Smooth muscle cell (in vitro differentiated cells): ENCODE measurements around the gene SURF2. TPM values are rescaled to one million over a fixed set of nuclear protein-coding genes. Genes with fewer than 3 reads are reported as not detected.

Experiments
- DNase-seq: peaks from one replicate; lab custom pipeline; 2025; ENCODE audit not compliant: unreplicated experiment; lab: John Stamatoyannopoulos, UW
- H2AFZ ChIP-seq: fragments of 200-600 bp; sonication (generic); 2 replicates; pipeline ENCODE4 v1.6.0; 2016; ENCODE audit warnings: antibody characterized with exemption, low read depth, mild to moderate bottlenecking
- H3F3A ChIP-seq: fragments of 200-600 bp; sonication (generic); 2 replicates; pipeline ENCODE4 v1.6.0; 2017; ENCODE audit warnings: antibody characterized with exemption, low read depth
- H3K27ac ChIP-seq: fragments of 200-600 bp; sonication (generic); 2 replicates; pipeline ENCODE4 v1.5.1; 2016; ENCODE audit warnings: low read depth, mild to moderate bottlenecking
- H3K27me3 ChIP-seq: fragments of 200-600 bp; sonication (generic); 2 replicates; pipeline ENCODE4 v1.6.1; 2016; ENCODE audit warnings: low read depth, mild to moderate bottlenecking
- H3K36me3 ChIP-seq: fragments of 200-600 bp; sonication (generic); 2 replicates; pipeline ENCODE4 v1.5.1; 2016; ENCODE audit warnings: low read depth
- H3K4me1 ChIP-seq: fragments of 200-600 bp; sonication (generic); 2 replicates; pipeline ENCODE4 v1.5.1; 2016; ENCODE audit warnings: low read depth
- H3K4me2 ChIP-seq: fragments of 200-600 bp; sonication (generic); 2 replicates; pipeline ENCODE4 v1.6.0; 2016; ENCODE audit warnings: mild to moderate bottlenecking
- H3K4me3 ChIP-seq: fragments of 200-600 bp; sonication (generic); 2 replicates; pipeline ENCODE4 v1.5.1; 2016; ENCODE audit warnings: mild to moderate bottlenecking
- H3K79me2 ChIP-seq: fragments of 200-600 bp; sonication (generic); 2 replicates; pipeline ENCODE4 v1.6.0; 2016; ENCODE audit warnings: low read depth, mild to moderate bottlenecking
- H3K9ac ChIP-seq: fragments of 200-600 bp; sonication (generic); 2 replicates; pipeline ENCODE4 v1.6.0; 2016; ENCODE audit warnings: low read depth
- H3K9me3 ChIP-seq: fragments of 200-600 bp; sonication (generic); replicated peaks from 2 replicates; pipeline ENCODE4 v1.5.1; 2016; ENCODE audit warnings: low read depth
- H4K20me1 ChIP-seq: fragments of 200-600 bp; sonication (generic); 2 replicates; pipeline ENCODE4 v1.6.0; 2016; ENCODE audit warnings: low read depth
- CTCF ChIP-seq: fragments of 200-600 bp; sonication (generic); IDR thresholded peaks from 2 replicates; pipeline ENCODE4 v1.5.1; 2017; ENCODE audit warnings: borderline replicate concordance, mild to moderate bottlenecking, antibody characterized with exemption; ENCODE audit not compliant: insufficient read depth, poor library complexity, severe bottlenecking
- WGBS: methylation state at CpG from one replicate; pipeline ENCODE4 v1.1.7; 2016; ENCODE audit warnings: low lambda C conversion rate; 5-methylcytosine and 5-hydroxymethylcytosine counted together
- polyA plus RNA-seq: library from polyadenylated mRNA; unstranded; fragments of >200 nt; fragmentation: Nextera tagmentation; extraction: Ambion mirVana; gene quantifications from 2 replicates; pipeline ENCODE4 v1.2.1, GENCODE V29; 2016
- total RNA-seq: library from RNA; depleted of rRNA; stranded (reverse); fragments of >200 nt; gene quantifications from 2 replicates; pipeline ENCODE4 v1.2.3, GENCODE V29; 2014

SURF2 gene
- total and polyA plus RNA-seq, 2 experiments from 2014 or later, result 11.4 to 21.4 TPM

- no peak for TF ChIP-seq CTCF
- Histone ChIP-seq H3K4me1 (peaks cover 7% of the 10 kb centered on the region), H3K36me3 (peaks cover 13% of the 10 kb centered on the region), H3F3A (peaks cover 35% of the 10 kb centered on the region), H3K27ac (no peak overlapping the region), H3K4me3 (no peak overlapping the region), H3K4me2 (no peak overlapping the region), H3K79me2 (peaks cover 83% of the 10 kb centered on the region), H3K27me3 (no peaks in the 10 kb centered on the region), H2AFZ (no peak overlapping the region), H3K9ac (no peak overlapping the region), H4K20me1 (peaks cover 100% of the 10 kb centered on the region), H3K9me3 (no peaks in the 10 kb centered on the region)
- no peak for DNase-seq
- WGBS, result 96% methylated on average over 10 of the region's 10 CpGs
Observed at GRCh38 chr9:133367778-133368177, 11.4 kb downstream of the SURF2 start.

GRCh38 chr9:133368249-133368881, 12.0 kb downstream of the SURF2 start:
- Histone ChIP-seq H3K27me3 (no peaks in the 10 kb centered on the region), H3K4me3 (no peak overlapping the region), H3K4me1 (peaks cover 7% of the 10 kb centered on the region), H4K20me1 (peaks cover 100% of the 10 kb centered on the region), H3K9me3 (no peaks in the 10 kb centered on the region), H3K4me2 (no peak overlapping the region), H3K9ac (no peak overlapping the region), H3K79me2 (peaks cover 87% of the 10 kb centered on the region), H3K27ac (no peak overlapping the region), H3F3A (peaks cover 32% of the 10 kb centered on the region), H2AFZ (no peak overlapping the region), H3K36me3 (peaks cover 13% of the 10 kb centered on the region)
- no peak for DNase-seq
- WGBS, result 87% methylated on average over 18 of the region's 18 CpGs
- no peak for TF ChIP-seq CTCF

GRCh38 chr9:133369422-133369821, 13.1 kb downstream of the SURF2 start:
- Histone ChIP-seq H2AFZ (no peak overlapping the region), H4K20me1 (peaks cover 100% of the 10 kb centered on the region), H3K4me1 (peaks cover 12% of the 10 kb centered on the region), H3K27ac (no peak overlapping the region), H3K9ac (no peak overlapping the region), H3K4me2 (no peak overlapping the region), H3K9me3 (no peaks in the 10 kb centered on the region), H3K79me2 (peaks cover 95% of the 10 kb centered on the region), H3K4me3 (no peak overlapping the region), H3F3A (peaks cover 36% of the 10 kb centered on the region), H3K36me3 (peaks cover 13% of the 10 kb centered on the region), H3K27me3 (no peaks in the 10 kb centered on the region)
- WGBS, result 94% methylated on average over 6 of the region's 6 CpGs
- TF ChIP-seq CTCF, result no peak
- DNase-seq, result no peak

GRCh38 chr9:133369933-133370332, 13.6 kb downstream of the SURF2 start:
- H3K9me3 ChIP-seq, result no peaks in the 10 kb centered on the region
- no peak overlapping the region for H3K9ac ChIP-seq
- no peak for TF ChIP-seq CTCF
- H3K4me3 ChIP-seq, result no peak overlapping the region
- peaks cover 100% of the 10 kb centered on the region for H3K79me2 ChIP-seq
- peaks cover 100% of the 10 kb centered on the region for H4K20me1 ChIP-seq
- no peaks in the 10 kb centered on the region for H3K27me3 ChIP-seq
- 87% methylated on average over 7 of the region's 7 CpGs for WGBS
- no peak overlapping the region for H3K4me2 ChIP-seq
- peaks cover 32% of the 10 kb centered on the region for H3F3A ChIP-seq
- peaks cover 14% of the 10 kb centered on the region for H3K4me1 ChIP-seq
- DNase-seq, result no peak
- peaks cover 13% of the 10 kb centered on the region for H3K36me3 ChIP-seq
- no peak overlapping the region for H3K27ac ChIP-seq
- no peak overlapping the region for H2AFZ ChIP-seq
